HG03354 (cell line): ENCODE measurements around the gene SLC9A7.
"Not testable (repeated sequence)": the region's sequence is repeated elsewhere in the genome, so short reads cannot be mapped to it uniquely, and the experiment has no call there.

Experiments used
- ATAC-seq: cut with Tn5 transposase; IDR thresholded peaks from one replicate; pipeline ENCODE4 v1.9.1; 2021; ENCODE audit warnings: mild to moderate bottlenecking; ENCODE audit not compliant: unreplicated experiment, poor library complexity, severe bottlenecking

The SLC9A7 gene

DNA sequence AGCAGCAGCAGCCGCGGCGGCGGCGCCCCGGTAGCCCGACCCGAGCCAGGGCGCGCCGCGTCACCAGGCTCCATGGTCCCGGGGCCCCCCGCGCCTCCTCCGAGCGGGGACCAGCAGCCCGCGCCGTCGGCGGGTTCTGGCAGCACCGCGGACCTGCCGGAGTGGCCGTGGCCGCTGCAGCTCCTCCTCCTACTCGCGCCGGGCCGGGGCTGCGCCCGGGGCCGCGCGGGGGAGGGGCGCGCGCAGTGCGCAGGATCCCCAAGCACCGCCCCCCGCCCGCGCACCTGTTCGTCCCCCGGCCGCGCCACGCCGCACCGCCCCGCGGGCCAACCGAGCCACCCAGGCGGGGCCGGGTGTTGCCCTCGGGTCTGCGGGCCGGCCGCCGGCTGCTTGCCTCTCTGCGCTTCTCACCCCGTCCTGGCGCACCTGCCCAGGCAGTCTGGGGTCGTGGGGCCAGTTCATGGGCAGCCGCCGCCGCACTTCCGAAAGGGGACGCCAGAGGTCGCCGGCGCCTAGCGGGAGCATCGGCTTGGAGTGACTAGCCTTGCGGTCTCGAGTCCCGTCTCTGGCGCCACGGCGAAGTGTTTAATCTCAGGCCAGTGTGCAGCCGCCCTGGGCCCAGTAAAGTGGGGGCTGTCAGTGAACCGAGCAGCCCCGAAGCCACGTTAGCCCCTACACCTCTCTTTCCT, at the start of gene SLC9A7:
TSS of gene SLC9A7 (minus strand) at position 163 of the 689 bp plus-strand sequence. CDS start at position 74, 89 bp downstream.
- peak; percentile 80 for ATAC-seq

DNA sequence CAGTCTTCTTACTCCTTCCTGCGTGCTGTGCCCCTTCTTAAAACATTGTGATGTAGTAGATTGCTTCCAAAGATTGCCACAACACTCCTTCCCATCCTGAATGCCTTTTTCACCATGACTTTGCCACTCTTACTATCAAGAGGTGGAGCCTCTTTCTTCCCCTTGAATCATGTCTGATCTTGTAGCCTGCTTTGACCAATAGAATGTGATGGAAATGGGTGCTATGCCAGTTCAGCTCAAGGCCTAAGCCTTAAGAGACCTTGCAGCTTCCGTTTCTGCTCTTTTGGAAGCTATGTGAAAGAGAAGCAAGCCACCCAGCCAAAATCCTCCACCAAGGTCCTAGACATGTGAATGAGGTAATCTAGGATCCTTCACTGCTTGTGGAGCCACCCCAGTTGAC, 46.4 kb upstream of the SLC9A7 start:
- ATAC-seq = no peak

GRCh38 chrX:46803140-46803539, 44.2 kb upstream of the SLC9A7 start:
- ATAC-seq = no peak

DNA sequence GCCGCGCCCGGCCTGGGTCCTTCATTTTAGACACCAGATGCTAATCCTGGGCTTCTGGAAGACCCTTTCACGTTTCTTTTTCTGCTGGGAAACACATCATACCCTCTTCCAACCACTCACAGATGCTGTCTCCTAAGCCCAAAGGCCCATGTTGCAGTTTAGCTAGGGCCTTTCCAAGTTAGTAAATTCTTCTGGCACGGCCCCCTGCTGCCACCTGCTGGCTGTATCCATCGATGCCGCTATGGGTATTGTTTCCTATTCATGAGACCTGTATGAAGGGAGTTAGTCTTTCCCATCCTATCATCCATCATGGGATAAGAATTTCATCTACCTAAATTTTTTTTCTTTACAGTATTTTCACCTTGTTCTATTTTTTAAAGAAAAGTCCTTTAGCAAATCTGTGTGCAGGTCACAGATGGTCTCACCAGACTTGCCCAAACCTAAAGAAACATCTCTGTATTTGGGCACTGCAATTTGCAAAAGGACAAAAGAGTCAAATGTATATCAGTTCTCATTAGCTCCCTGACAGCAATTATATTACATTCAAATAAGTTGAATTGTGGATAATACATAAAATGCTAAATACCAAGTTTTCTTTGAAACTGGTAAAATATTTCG, 37.8 kb upstream of the SLC9A7 start:
- no peak for ATAC-seq

DNA sequence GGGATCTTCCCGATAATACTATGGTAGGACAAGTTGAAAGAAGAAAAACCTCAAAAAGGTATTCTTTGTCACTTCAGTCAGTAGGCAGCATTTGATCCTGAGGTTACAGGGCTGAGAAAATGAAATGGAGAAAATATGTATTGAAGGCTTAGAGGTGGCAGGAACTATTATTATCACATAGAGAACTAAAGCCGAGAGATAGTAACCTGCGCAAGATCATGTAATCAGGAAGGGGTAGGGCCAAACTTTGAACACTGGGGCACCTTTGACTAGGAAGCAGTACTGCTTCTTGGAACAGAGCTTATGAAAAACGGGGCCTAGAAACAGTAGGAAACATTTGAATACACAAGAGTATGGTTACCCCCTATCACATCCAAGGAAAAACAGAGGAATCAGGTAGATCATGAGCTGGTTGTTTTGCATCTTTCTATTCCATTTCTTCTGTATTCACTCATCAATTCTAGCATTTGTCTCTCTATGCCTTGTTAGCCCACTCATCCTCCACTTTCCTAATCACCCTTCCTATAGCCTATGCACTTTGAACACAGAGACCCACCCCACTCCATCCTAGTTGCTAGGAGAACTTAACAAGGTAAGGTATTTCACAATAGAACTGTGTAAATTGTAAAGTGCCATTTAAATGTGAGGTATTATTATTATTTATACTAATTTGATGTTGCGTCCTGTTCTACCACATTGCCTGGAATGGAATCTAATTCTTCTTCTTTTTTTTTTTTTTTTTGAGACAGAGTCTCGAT, 34.6 kb upstream of the SLC9A7 start:
- ATAC-seq = no peak

- no peak for ATAC-seq
These were observed 33.9 kb upstream of the SLC9A7 start for GRCh38 chrX:46792810-46793188.

DNA sequence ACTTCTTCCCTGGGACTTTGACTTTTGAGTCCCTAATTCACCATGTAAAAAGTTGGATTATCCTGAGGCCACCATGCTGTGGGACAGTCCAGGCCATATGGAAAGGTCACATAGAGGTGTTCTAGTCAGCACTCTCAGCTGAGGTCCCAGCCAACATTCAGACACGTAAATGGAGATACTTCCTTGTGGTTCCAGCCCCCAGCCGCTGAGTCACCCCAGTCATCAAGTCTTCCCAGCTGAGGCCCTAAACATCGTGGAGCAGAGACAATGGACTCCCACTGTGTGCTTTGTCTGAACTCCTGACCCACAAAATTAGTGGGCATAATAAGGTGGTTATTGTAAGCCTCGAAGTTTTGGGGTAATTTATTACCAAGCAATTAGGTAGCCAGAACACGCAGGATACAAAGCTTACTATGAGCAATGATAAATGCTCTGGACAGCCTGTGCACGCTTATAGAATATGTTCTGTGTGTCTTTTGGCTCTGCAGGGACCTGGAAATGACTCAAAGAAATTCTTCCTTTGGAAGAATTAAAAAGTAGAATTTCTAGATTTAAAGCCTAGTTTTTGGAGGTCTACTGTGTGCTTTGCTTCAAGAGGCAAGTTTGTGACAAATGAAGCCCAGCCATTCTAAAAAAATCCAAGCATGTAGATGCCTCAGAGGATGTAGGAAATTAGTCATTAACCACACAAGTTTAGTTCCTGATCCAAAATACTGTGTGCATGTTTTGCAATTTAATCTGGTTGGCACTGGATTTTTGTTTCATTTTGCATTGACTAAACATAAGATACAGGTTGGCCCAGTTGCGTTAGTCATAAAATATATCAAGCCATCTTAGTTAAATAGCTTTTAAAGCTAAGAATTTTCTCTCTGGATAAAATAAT, 33.2 kb upstream of the SLC9A7 start:
- ATAC-seq = peak; percentile 77

- ATAC-seq = no peak
These were observed 30.0 kb upstream of the SLC9A7 start for GRCh38 chrX:46788902-46789301.

DNA sequence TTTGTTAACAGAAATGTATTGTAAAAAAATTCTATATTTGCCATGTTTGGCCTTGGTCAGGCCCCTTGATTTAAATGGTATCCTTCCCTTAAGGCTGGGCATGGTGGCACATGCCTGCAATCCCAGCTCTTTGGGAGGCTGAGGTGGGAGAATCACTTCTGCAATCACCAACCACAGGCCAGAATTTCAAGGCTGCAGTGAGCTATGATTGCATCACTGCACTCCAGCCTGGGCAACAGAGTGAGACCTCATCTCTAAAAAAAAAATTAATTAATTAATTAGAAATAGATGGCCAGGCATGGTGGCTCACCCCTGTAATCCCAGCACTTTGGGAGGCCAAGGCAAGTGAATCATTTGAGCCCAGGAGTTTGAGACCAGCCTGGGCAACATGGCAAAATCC, 25.5 kb upstream of the SLC9A7 start:
- ATAC-seq = not testable (repeated sequence)

GRCh38 chrX:46782034-46782433, 23.1 kb upstream of the SLC9A7 start:
- ATAC-seq = no peak

DNA sequence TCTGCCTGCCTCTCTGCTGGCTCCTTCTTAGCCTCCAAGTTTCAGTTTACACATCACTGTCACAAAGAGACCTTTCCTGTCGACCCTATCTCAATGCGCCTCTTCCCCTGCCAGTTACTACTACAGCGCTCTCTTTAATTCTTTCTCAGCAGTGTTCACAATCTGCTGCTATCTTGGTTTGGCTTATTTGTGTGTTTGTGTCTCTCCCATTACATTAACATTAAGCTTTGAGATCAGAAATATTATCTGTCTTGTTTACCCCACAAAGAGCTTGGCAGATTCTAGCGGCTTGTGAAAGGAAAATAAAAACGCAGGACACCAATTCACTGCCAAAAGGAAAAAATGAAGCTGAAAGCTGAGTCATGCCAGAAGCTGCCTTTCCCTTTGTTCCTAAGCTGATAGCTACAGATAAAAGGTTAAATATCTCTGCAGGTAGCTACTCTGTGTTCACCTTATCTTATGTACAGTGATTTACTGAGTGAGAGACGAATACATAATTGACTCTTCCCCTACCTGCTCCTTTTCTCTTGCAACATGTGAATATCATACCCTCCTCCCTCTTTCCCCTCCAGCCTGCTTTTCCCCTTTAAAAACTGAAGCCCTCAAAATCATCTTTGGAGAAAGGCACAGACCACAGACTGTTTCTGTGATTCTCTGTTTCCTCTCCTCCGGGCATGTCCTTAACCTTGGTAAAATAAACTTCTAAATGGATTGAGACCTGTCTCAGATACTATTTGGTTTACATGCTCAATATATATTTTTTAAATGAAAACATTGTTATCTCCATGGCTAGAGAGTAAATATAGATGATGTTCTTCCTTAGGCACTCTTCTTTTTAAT, 19.3 kb upstream of the SLC9A7 start:
- no peak for ATAC-seq

DNA sequence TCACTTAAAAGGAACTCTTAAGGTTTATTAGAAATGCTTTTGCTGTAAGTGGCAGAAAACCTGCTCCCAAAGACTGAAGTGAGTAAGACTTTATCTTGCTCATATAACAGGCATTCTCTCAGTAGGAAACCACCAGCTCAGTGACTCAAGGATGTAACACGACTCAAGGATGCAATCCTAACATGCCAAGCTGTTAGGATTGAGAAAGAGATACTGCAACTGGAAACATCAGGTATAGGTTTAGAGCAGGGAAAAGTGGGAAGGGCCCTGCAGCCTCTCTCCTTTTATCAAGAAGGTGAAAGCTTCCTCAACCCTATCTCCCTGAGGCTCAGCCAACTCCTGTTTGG, 11.9 kb upstream of the SLC9A7 start:
- ATAC-seq = no peak

DNA sequence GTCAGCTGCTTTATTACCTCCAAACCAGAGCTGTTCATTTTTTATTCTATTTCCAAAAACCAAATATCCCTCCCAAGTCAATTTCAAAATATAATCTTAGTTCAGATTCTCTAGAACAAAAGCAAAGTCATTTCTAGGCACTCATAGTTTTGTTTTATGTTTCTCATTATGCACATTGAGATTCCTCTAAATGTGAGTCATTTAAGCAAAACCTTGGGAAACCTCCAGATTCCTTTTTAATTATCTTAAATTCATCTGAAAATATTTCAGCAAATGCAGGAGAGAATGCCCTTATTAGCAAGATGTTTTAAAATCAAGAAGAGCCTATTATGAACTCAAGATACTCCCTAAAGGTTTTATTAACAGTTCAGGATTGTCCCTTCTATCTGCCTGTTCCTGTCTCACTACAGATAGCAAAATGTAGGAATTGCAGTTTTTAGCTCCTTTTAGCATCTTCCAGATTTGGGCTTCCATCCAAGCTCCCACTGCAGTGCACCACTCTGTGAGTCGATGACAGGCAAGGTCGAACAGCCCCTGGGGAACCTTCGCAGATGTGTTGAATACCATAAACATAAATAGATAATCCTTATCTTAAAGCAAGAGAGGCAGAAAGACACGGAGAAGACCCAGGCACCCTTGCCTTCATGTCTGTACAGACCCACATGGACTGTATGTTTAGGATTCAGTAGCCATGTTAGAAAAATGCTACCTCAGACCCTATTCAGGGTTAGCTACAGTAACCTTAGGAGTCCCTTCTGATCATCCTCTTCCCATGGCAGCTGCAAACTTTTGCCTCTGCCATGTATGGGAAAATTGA, 11.3 kb upstream of the SLC9A7 start:
- ATAC-seq = no peak

GRCh38 chrX:46762963-46763362, 4.0 kb upstream of the SLC9A7 start:
- no peak for ATAC-seq

- no peak for ATAC-seq
These were observed 692 bp upstream of the SLC9A7 start for GRCh38 chrX:46759645-46759974.

DNA sequence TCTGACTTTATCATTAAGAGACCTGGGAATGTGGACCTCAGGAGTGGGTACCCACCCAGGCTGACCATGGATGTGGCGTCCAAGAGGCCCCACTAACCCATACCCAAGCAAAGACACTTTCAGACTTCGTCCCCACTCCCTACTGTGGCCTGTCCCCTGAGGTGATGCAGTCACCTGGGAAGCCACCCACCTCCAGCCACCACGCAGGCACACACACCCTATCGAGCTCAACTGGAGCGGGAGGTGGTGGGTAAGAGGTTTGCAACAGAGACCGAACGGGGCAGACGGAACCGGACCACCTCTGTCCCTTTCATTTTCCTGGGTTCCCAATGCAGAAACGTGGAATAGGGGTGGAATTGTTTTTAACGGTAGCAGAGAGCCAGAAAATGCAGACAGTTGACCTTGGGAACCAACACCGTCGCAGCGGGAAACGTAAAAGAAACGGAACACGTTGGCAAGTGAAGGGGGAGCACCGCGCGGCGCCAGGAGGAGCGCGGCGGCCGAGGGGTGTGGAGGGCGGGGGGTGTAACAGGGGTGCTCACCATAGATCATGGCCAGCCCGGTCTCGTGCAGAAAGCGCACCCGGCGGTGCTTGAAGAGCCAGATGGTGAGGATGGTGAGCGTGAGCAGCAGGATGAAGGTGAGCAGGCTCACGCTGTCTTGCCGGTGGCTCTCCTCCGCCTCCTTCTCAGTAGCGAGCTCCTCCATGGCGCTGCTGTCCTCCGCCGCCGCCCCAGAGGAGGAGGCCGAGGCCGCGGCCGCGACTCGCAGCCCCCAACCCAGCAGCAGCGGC, 559 bp downstream of the SLC9A7 start:
- ATAC-seq = peak; percentile 17

- no peak for ATAC-seq
These were observed 1.3 kb downstream of the SLC9A7 start for GRCh38 chrX:46757593-46757992.

DNA sequence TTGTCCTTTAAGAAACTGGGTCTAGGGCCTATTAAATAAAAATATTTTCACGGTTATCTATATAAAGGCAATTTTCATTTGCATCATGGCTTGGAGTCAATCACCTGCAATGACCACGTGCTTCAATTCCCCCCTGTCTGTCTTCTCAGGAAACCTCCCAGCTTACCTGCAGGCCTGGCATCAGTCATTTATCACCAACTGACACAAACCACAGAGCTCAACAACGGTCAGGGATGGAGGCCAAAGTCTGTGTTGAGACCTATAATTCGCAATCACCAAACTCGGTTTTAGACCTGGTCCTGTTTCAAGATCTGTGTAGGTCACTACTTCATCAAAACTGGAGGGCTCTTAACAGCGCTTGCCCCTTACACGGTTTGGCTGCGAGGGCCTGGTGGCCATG, 1.9 kb downstream of the SLC9A7 start:
- ATAC-seq = no peak
